Mucosa of stomach (tissue), 1 donor: Measurements from ENCODE around the gene MSMP.

ENCODE experiments used
- H3K27me3 ChIP-seq: one replicate; pipeline ENCODE4 v1.7.0; 2013; ENCODE audit warnings: mild to moderate bottlenecking, low read length; ENCODE audit not compliant: control insufficient read depth, insufficient read depth
- H3K36me3 ChIP-seq: one replicate; pipeline ENCODE4 v1.7.0; 2013; ENCODE audit warnings: low read length; ENCODE audit not compliant: control insufficient read depth, insufficient read depth
- H3K4me1 ChIP-seq: one replicate; pipeline ENCODE4 v1.7.0; 2013; ENCODE audit warnings: mild to moderate bottlenecking, low read length; ENCODE audit not compliant: control insufficient read depth, insufficient read depth
- H3K4me3 ChIP-seq: one replicate; pipeline ENCODE4 v1.7.0; 2013; ENCODE audit warnings: low read length
- H3K9ac ChIP-seq: one replicate; pipeline ENCODE4 v1.7.0; 2013; ENCODE audit warnings: mild to moderate bottlenecking, low read length, moderate library complexity
- H3K9me3 ChIP-seq: one replicate; pipeline ENCODE4 v1.7.0; 2013; ENCODE audit warnings: mild to moderate bottlenecking, low read length, moderate library complexity; ENCODE audit not compliant: control insufficient read depth
- donor health status: Pancreatic carcinoma.

MSMP gene

DNA sequence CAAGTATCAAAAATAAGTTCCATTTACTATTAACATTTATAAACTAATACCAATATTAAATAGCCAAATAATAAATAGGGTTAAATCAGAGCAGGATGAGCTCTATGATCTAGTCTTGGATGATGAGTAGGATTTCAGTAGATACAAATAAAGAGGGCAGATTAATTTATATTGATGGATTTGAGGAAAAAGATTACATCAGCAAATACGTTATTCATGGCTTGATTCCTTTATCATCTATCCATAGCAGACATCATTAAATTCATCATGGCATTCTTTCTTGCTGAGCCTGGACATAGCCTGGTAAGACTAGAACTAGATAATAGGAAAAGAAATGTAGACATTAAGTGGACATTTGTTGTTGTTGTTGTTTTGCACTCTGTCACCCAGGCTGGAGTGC is 13.4 kb upstream of the MSMP start:
- Histone ChIP-seq H3K27me3 (no peaks in the 10 kb centered on the region), H3K4me3 (no peak overlapping the region), H3K9ac (no peak overlapping the region), H3K9me3 (no peaks in the 10 kb centered on the region), H3K4me1 (peaks cover 34% of the 10 kb centered on the region), H3K36me3 (no peaks in the 10 kb centered on the region)

GRCh38 chr9:35766997-35767396 is 12.9 kb upstream of the MSMP start:
- no peaks in the 10 kb centered on the region for H3K36me3 ChIP-seq
- no peaks in the 10 kb centered on the region for H3K27me3 ChIP-seq
- H3K9me3 ChIP-seq, result no peaks in the 10 kb centered on the region
- no peak overlapping the region for H3K9ac ChIP-seq
- H3K4me1 ChIP-seq, result peaks cover 29% of the 10 kb centered on the region
- H3K4me3 ChIP-seq, result no peak overlapping the region

DNA sequence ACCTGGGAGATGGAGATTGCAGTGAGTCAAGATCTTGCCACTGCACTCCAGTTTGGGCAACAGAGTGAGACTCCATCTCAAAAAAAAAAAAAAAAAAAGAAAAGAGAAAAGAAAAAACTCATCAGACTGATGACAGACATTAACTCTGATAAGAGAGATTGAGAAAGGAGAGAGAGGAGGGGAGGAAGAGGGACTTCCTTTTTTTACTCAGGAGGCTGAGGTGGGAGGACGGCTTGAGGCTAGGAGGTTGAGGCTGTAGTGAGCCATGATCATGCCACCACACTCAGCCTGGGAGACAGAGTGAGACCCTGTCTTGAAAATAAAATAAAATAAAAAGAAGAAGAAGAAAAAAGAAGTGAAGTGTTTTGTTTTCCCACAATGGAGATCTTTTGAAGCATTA is 9.7 kb upstream of the MSMP start:
- Histone ChIP-seq H3K27me3 (no peaks in the 10 kb centered on the region), H3K9me3 (no peaks in the 10 kb centered on the region), H3K4me3 (no peak overlapping the region), H3K9ac (no peak overlapping the region), H3K36me3 (no peaks in the 10 kb centered on the region), H3K4me1 (peaks cover 18% of the 10 kb centered on the region)

DNA sequence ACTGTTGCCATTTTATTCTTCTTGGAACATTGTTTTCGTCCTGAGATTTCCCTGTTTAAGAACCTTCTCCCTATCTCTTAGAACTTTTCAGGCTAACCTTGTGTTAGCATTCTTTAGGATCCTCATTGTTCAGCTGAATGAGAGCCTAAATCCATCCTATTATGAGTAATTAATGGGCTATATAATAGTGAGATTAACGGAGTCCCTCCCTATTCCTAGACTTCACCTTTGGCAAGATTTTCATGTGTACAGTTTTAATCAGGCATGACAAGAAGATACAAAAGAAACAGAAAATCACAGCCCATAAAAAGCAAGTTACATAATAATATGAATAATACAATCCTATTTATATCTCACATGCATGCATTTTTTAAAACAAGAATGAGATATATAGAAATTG is 9.1 kb upstream of the MSMP start:
- no peak overlapping the region for H3K4me3 ChIP-seq
- H3K9me3 ChIP-seq, result no peaks in the 10 kb centered on the region
- H3K9ac ChIP-seq, result no peak overlapping the region
- no peaks in the 10 kb centered on the region for H3K27me3 ChIP-seq
- peaks cover 22% of the 10 kb centered on the region for H3K4me1 ChIP-seq
- H3K36me3 ChIP-seq, result no peaks in the 10 kb centered on the region

GRCh38 chr9:35760651-35761050 is 6.6 kb upstream of the MSMP start:
- Histone ChIP-seq H3K36me3 (no peaks in the 10 kb centered on the region), H3K4me1 (peaks cover 26% of the 10 kb centered on the region), H3K27me3 (no peaks in the 10 kb centered on the region), H3K9ac (peak overlapping the region; percentile 19), H3K4me3 (no peak overlapping the region), H3K9me3 (no peaks in the 10 kb centered on the region)

- no peaks in the 10 kb centered on the region for H3K36me3 ChIP-seq
- H3K27me3 ChIP-seq, result no peaks in the 10 kb centered on the region
- no peak overlapping the region for H3K4me3 ChIP-seq
- no peaks in the 10 kb centered on the region for H3K9me3 ChIP-seq
- no peak overlapping the region for H3K9ac ChIP-seq
- peaks cover 26% of the 10 kb centered on the region for H3K4me1 ChIP-seq
Observed at GRCh38 chr9:35759795-35760194, 5.7 kb upstream of the MSMP start.

DNA sequence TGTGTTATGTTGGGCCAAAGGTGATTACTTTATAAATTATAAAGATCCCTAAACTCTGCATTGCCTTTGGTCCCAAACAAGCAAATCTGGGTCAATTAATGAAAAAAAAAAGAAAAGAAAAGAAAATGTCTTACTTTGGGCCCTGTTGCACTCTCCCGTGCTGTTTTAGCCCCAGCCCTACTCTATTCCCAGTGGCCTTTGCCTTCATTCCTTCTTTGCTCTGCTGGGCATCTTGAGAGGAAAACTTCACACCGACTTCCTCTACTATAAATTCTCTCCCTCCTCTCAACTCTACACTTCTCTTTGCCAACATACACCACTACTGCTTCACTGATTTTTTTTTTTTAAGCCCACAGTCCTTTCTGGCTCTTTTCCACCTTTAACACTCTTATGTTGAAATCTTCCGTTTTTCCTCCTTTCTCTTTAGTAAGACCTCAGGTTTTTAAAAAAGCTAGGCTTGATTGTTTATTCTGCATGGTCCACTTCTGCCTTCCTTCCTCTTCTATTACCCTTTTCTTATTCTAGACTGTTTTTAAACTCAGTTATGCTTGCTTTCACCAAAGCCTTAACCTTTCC is 4.5 kb upstream of the MSMP start:
- Histone ChIP-seq H3K4me3 (no peak overlapping the region), H3K9me3 (no peaks in the 10 kb centered on the region), H3K36me3 (no peaks in the 10 kb centered on the region), H3K9ac (no peak overlapping the region), H3K27me3 (no peaks in the 10 kb centered on the region), H3K4me1 (peaks cover 25% of the 10 kb centered on the region)

GRCh38 chr9:35757892-35758275 is 3.8 kb upstream of the MSMP start:
- H3K9ac ChIP-seq, result peak overlapping the region; percentile 98
- H3K4me3 ChIP-seq, result peak overlapping the region; percentile 67
- no peaks in the 10 kb centered on the region for H3K9me3 ChIP-seq
- H3K4me1 ChIP-seq, result peaks cover 19% of the 10 kb centered on the region
- H3K36me3 ChIP-seq, result peaks cover 6% of the 10 kb centered on the region
- no peaks in the 10 kb centered on the region for H3K27me3 ChIP-seq

DNA sequence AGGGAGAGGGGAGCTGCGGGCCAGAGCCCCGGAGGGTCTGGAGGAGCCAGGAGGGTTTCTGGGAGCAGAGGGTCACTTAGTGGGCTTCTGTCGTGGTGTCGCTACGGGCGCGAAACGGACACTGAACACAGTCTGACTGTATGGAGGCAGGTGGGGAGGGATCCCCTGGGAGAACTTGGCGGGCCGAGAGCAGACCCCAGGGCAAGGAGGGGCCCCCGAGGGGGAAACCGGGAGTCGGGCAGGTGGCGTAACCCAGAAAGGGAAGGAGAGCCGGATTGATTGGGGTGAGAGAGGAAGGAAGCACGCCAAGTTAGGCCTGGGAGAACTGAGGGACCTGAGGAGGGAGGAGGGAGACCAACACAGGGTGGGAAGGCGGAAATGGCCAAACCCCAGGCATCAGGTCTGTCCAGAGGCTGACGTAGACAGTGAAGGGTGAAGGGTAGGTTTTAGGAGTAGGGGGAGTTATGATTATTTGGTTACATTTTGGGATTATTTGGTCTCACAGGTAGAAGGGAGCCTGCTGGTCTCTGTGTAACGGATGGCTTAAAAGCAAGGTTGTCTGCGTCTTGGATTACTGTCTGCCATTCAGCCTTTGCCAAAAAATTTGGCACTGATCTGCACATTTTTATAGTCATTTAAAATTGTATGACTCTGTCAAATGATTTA is 3.3 kb upstream of the MSMP start:
- Histone ChIP-seq H3K4me1 (peaks cover 15% of the 10 kb centered on the region), H3K27me3 (no peaks in the 10 kb centered on the region), H3K9me3 (no peaks in the 10 kb centered on the region), H3K36me3 (peaks cover 10% of the 10 kb centered on the region), H3K4me3 (peak overlapping the region; percentile 67), H3K9ac (peak overlapping the region; percentile 98)

- peak overlapping the region; percentile 67 for H3K4me3 ChIP-seq
- H3K9ac ChIP-seq, result peak overlapping the region; percentile 98
Observed at GRCh38 chr9:35756275-35757225, 2.5 kb upstream of the MSMP start.

GRCh38 chr9:35755071-35755470 is 995 bp upstream of the MSMP start:
- H3K36me3 ChIP-seq, result peaks cover 26% of the 10 kb centered on the region
- peaks cover 16% of the 10 kb centered on the region for H3K4me1 ChIP-seq
- no peak overlapping the region for H3K4me3 ChIP-seq
- H3K9ac ChIP-seq, result no peak overlapping the region
- no peaks in the 10 kb centered on the region for H3K9me3 ChIP-seq
- no peaks in the 10 kb centered on the region for H3K27me3 ChIP-seq

More at GRCh38 chr9:35756275-35757225, 2.5 kb upstream of the MSMP start:
- H3K4me1 ChIP-seq, result peaks cover 15% of the 10 kb centered on the region
- peaks cover 12% of the 10 kb centered on the region for H3K36me3 ChIP-seq
- no peaks in the 10 kb centered on the region for H3K9me3 ChIP-seq
- no peaks in the 10 kb centered on the region for H3K27me3 ChIP-seq

DNA sequence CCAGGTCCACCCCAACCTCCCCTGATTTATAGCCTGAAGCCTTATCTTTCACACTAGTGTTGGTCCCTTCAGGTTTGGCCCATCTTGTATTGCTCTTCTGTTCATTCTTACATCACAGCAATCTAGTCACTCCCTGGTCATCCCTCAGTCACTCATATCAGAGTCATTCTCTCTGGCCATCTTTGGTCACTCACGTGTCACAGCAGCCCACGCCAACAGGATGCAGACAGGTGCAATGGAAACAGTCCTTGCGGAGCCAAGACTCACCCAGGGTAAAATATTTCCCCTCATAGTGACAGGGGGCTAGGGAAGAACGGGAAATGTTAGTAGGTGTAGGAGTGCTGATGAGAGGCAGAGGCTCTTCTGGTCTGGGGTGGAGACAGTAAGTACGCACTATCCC is 610 bp downstream of the MSMP start:
- Histone ChIP-seq H3K9ac (no peak overlapping the region), H3K4me1 (peaks cover 16% of the 10 kb centered on the region), H3K36me3 (peaks cover 26% of the 10 kb centered on the region), H3K27me3 (no peaks in the 10 kb centered on the region), H3K9me3 (no peaks in the 10 kb centered on the region), H3K4me3 (no peak overlapping the region)
